Mesodermal cell (in vitro differentiated cells): ENCODE measurements around the gene FOXK2.

Experiments used
- H3K27ac ChIP-seq: 2 replicates; pipeline ENCODE4 v1.7.0; 2013; ENCODE audit warnings: mild to moderate bottlenecking, low read depth, low read length, moderate library complexity; ENCODE audit not compliant: severe bottlenecking
- H3K36me3 ChIP-seq: 2 replicates; pipeline ENCODE4 v1.7.1; 2013; ENCODE audit warnings: mild to moderate bottlenecking, low read length, moderate library complexity; ENCODE audit not compliant: control insufficient read depth, insufficient read depth
- H3K4me1 ChIP-seq: one replicate; pipeline ENCODE4 v1.7.1; 2013; ENCODE audit warnings: mild to moderate bottlenecking, low read length; ENCODE audit not compliant: insufficient read depth, control insufficient read depth, poor library complexity, severe bottlenecking
- H3K4me3 ChIP-seq: 2 replicates; pipeline ENCODE4 v1.7.0; 2013; ENCODE audit warnings: low read length, control low read depth, mild to moderate bottlenecking; ENCODE audit not compliant: insufficient read depth, poor library complexity, severe bottlenecking; ENCODE audit errors: extremely low read depth
- H3K9me3 ChIP-seq: 2 replicates; pipeline ENCODE4 v1.7.1; 2013; ENCODE audit warnings: mild to moderate bottlenecking, low read length, moderate library complexity; ENCODE audit not compliant: control insufficient read depth
- WGBS, 2 experiments: methylation state at CpG; one replicate each; pipeline ENCODE4 v1.1.5; 2013; ENCODE audit warnings: missing lambda C conversion rate in 2 of 2; ENCODE audit not compliant: insufficient coverage in 2 of 2; 5-methylcytosine and 5-hydroxymethylcytosine counted together

FOXK2 gene

GRCh38 chr17:82600731-82601446, 81.4 kb downstream of the FOXK2 start:
- H3K27ac ChIP-seq, result no peak overlapping the region
- no peak overlapping the region for H3K4me3 ChIP-seq
- no peaks in the 10 kb centered on the region for H3K9me3 ChIP-seq
- peaks cover 97% of the 10 kb centered on the region for H3K36me3 ChIP-seq
- peaks cover 6% of the 10 kb centered on the region for H3K4me1 ChIP-seq
- WGBS, 2 experiments, result 98% methylated on average over 33 to 37 of the region's 37 CpGs

- no peak overlapping the region for H3K4me3 ChIP-seq
- no peak overlapping the region for H3K27ac ChIP-seq
- peaks cover 6% of the 10 kb centered on the region for H3K4me1 ChIP-seq
- WGBS, 2 experiments, result 98 to 99% methylated on average over 19 of the region's 24 CpGs
- peaks cover 97% of the 10 kb centered on the region for H3K36me3 ChIP-seq
- no peaks in the 10 kb centered on the region for H3K9me3 ChIP-seq
Observed at GRCh38 chr17:82601447-82602000, 82.0 kb downstream of the FOXK2 start.

GRCh38 chr17:82602487-82602886, 83.0 kb downstream of the FOXK2 start:
- Histone ChIP-seq H3K4me1 (peaks cover 6% of the 10 kb centered on the region), H3K27ac (no peak overlapping the region), H3K36me3 (peaks cover 90% of the 10 kb centered on the region), H3K4me3 (no peak overlapping the region), H3K9me3 (no peaks in the 10 kb centered on the region)
- WGBS, 2 experiments, result 86 to 92% methylated on average over 9 to 13 of the region's 21 CpGs

GRCh38 chr17:82602986-82603710, 83.6 kb downstream of the FOXK2 start:
- Histone ChIP-seq H3K36me3 (peaks cover 89% of the 10 kb centered on the region), H3K4me3 (no peak overlapping the region), H3K4me1 (peaks cover 5% of the 10 kb centered on the region), H3K9me3 (no peaks in the 10 kb centered on the region), H3K27ac (no peak overlapping the region)
- WGBS, 2 experiments, result 95 to 97% methylated on average over 20 of the region's 20 CpGs

GRCh38 chr17:82603981-82604448, 84.5 kb downstream of the FOXK2 start:
- Histone ChIP-seq H3K36me3 (peaks cover 89% of the 10 kb centered on the region), H3K27ac (peak overlapping the region; percentile 0), H3K4me1 (peaks cover 3% of the 10 kb centered on the region), H3K4me3 (no peak overlapping the region), H3K9me3 (no peaks in the 10 kb centered on the region)
- WGBS, 2 experiments, result 94 to 99% methylated on average over 13 to 18 of the region's 18 CpGs

GRCh38 chr17:82604532-82604931, 85.0 kb downstream of the FOXK2 start:
- Histone ChIP-seq H3K9me3 (no peaks in the 10 kb centered on the region), H3K4me1 (peaks cover 3% of the 10 kb centered on the region), H3K27ac (no peak overlapping the region), H3K4me3 (no peak overlapping the region), H3K36me3 (peaks cover 85% of the 10 kb centered on the region)
- 99 to 100% methylated on average over 7 of the region's 7 CpGs for WGBS, 2 experiments

GRCh38 chr17:82605939-82606600, 86.5 kb downstream of the FOXK2 start:
- H3K4me3 ChIP-seq, result no peak overlapping the region
- no peaks in the 10 kb centered on the region for H3K9me3 ChIP-seq
- H3K4me1 ChIP-seq, result peaks cover 3% of the 10 kb centered on the region
- WGBS, 2 experiments, result 92 to 96% methylated on average over 14 to 15 of the region's 16 CpGs
- peaks cover 81% of the 10 kb centered on the region for H3K36me3 ChIP-seq
- peak overlapping the region; percentile 29 for H3K27ac ChIP-seq

- Histone ChIP-seq H3K4me1 (no peaks in the 10 kb centered on the region), H3K9me3 (no peaks in the 10 kb centered on the region), H3K36me3 (peaks cover 67% of the 10 kb centered on the region), H3K27ac (no peak overlapping the region), H3K4me3 (no peak overlapping the region)
- 69 to 77% methylated on average over 4 to 5 of the region's 5 CpGs for WGBS, 2 experiments
Observed at GRCh38 chr17:82608816-82609215, 89.3 kb downstream of the FOXK2 start.

GRCh38 chr17:82609655-82610054, 90.1 kb downstream of the FOXK2 start:
- peaks cover 2% of the 10 kb centered on the region for H3K4me1 ChIP-seq
- H3K9me3 ChIP-seq, result no peaks in the 10 kb centered on the region
- no peak overlapping the region for H3K27ac ChIP-seq
- H3K4me3 ChIP-seq, result no peak overlapping the region
- H3K36me3 ChIP-seq, result peaks cover 63% of the 10 kb centered on the region
- WGBS, 2 experiments, result 89% methylated on average over 3 of the region's 4 CpGs; no CpG with 5 or more reads in 1 of the 2 experiments

GRCh38 chr17:82611140-82612058, 91.9 kb downstream of the FOXK2 start:
- Histone ChIP-seq H3K9me3 (no peaks in the 10 kb centered on the region), H3K4me3 (no peak overlapping the region), H3K27ac (peak overlapping the region; percentile 10), H3K4me1 (peaks cover 2% of the 10 kb centered on the region), H3K36me3 (peaks cover 65% of the 10 kb centered on the region)
- 81 to 88% methylated on average over 4 to 16 of the region's 21 CpGs for WGBS, 2 experiments
